H9 (cell line): ENCODE data around the gene IL15RA. TPM values are rescaled to one million over a fixed set of nuclear protein-coding genes. Genes with fewer than 3 reads are reported as not detected.

Experiments used
- DNase-seq: peaks from one replicate; pipeline ENCODE4 v3.0.0-alpha.2; 2017
- H2AFZ ChIP-seq: one replicate; pipeline ENCODE4 v1.6.1; 2013; ENCODE audit warnings: mild to moderate bottlenecking, low read length, control low read depth, moderate library complexity
- H2AK5ac ChIP-seq: 2 replicates; pipeline ENCODE4 v1.6.1; 2013; ENCODE audit warnings: low read length, control low read depth, mixed read lengths; ENCODE audit not compliant: insufficient read length
- H2BK120ac ChIP-seq: one replicate; pipeline ENCODE4 v1.6.1; 2013; ENCODE audit warnings: low read depth, mild to moderate bottlenecking, low read length, control low read depth, inconsistent platforms; ENCODE audit not compliant: poor library complexity, severe bottlenecking
- H2BK12ac ChIP-seq: 2 replicates; pipeline ENCODE4 v1.6.1; 2013; ENCODE audit warnings: low read length, control low read depth, mixed read lengths, low read depth; ENCODE audit not compliant: insufficient read length
- H2BK15ac ChIP-seq: 2 replicates; pipeline ENCODE4 v1.6.1; 2013; ENCODE audit warnings: low read depth, low read length, control low read depth
- H2BK20ac ChIP-seq: one replicate; pipeline ENCODE4 v1.6.1; 2013; ENCODE audit warnings: low read depth, mild to moderate bottlenecking, low read length, control low read depth, inconsistent platforms; ENCODE audit not compliant: poor library complexity, severe bottlenecking
- H2BK5ac ChIP-seq: 2 replicates; pipeline ENCODE4 v1.6.1; 2013; ENCODE audit warnings: low read length, control low read depth, mixed read lengths; ENCODE audit not compliant: insufficient read length
- H3K14ac ChIP-seq: 2 replicates; pipeline ENCODE4 v1.6.1; 2013; ENCODE audit warnings: low read length, control low read depth; ENCODE audit not compliant: insufficient read depth
- H3K18ac ChIP-seq: 2 replicates; pipeline ENCODE4 v1.6.1; 2013; ENCODE audit warnings: low read depth, mild to moderate bottlenecking, mixed read lengths, low read length, control low read depth; ENCODE audit not compliant: insufficient read length
- H3K23ac ChIP-seq: 2 replicates; pipeline ENCODE4 v1.6.1; 2013; ENCODE audit warnings: low read length, control low read depth, mixed read lengths, low read depth; ENCODE audit not compliant: insufficient read length
- H3K23me2 ChIP-seq: 2 replicates; pipeline ENCODE4 v1.6.1; 2013; ENCODE audit warnings: low read depth, mild to moderate bottlenecking, mixed read lengths, low read length, control low read depth; ENCODE audit not compliant: insufficient read length, poor library complexity, severe bottlenecking
- H3K27ac ChIP-seq: 2 replicates; pipeline ENCODE4 v1.5.1; 2013; ENCODE audit warnings: low read length, control low read depth, mixed read lengths, low read depth; ENCODE audit not compliant: insufficient read length
- H3K27me3 ChIP-seq: 2 replicates; pipeline ENCODE4 v1.6.1; 2013; ENCODE audit warnings: low read length, control low read depth, inconsistent platforms; ENCODE audit not compliant: insufficient read depth
- H3K4ac ChIP-seq: 2 replicates; pipeline ENCODE4 v1.6.1; 2013; ENCODE audit warnings: low read depth, mild to moderate bottlenecking, control low read depth, inconsistent platforms, low read length, moderate library complexity
- H3K4me1 ChIP-seq: 2 replicates; pipeline ENCODE4 v1.6.1; 2013; ENCODE audit warnings: low read length, control low read depth, inconsistent platforms; ENCODE audit not compliant: insufficient read depth
- H3K4me2 ChIP-seq: 2 replicates; pipeline ENCODE4 v1.6.1; 2013; ENCODE audit warnings: low read length, control low read depth, mixed read lengths; ENCODE audit not compliant: insufficient read length, insufficient read depth
- H3K56ac ChIP-seq: 2 replicates; pipeline ENCODE4 v1.6.1; 2013; ENCODE audit warnings: low read depth, mild to moderate bottlenecking, mixed read lengths, low read length, control low read depth; ENCODE audit not compliant: insufficient read length
- H3K79me1 ChIP-seq: 2 replicates; pipeline ENCODE4 v1.6.1; 2013; ENCODE audit warnings: low read depth, mild to moderate bottlenecking, moderate library complexity, low read length, control low read depth, inconsistent platforms; ENCODE audit not compliant: insufficient read depth, poor library complexity, severe bottlenecking
- H3K79me2 ChIP-seq: 2 replicates; pipeline ENCODE4 v1.6.1; 2013; ENCODE audit warnings: low read length, control low read depth, inconsistent platforms; ENCODE audit not compliant: insufficient read depth
- H3K9ac ChIP-seq: 2 replicates; pipeline ENCODE4 v1.6.1; 2013; ENCODE audit warnings: low read length, control low read depth, mixed read lengths; ENCODE audit not compliant: insufficient read length; ENCODE audit errors: extremely low read depth
- H3K9me3 ChIP-seq: one replicate; pipeline ENCODE4 v1.6.1; 2013; ENCODE audit warnings: low read depth, low read length, inconsistent platforms; ENCODE audit not compliant: control insufficient read depth
- H3T11ph ChIP-seq: one replicate; pipeline ENCODE4 v1.6.1; 2013; ENCODE audit warnings: mild to moderate bottlenecking, low read length, control low read depth, inconsistent platforms
- H4K20me1 ChIP-seq: one replicate; pipeline ENCODE4 v1.6.1; 2013; ENCODE audit not compliant: control insufficient read depth, insufficient read length, insufficient read depth
- H4K5ac ChIP-seq: 2 replicates; pipeline ENCODE4 v1.6.1; 2013; ENCODE audit warnings: low read depth, mild to moderate bottlenecking, mixed read lengths, low read length, control low read depth; ENCODE audit not compliant: insufficient read length
- H4K8ac ChIP-seq: replicated peaks from 2 replicates; pipeline ENCODE4 v1.6.1; 2013; ENCODE audit warnings: low read length, control low read depth, mixed read lengths, low read depth; ENCODE audit not compliant: insufficient read length
- H4K91ac ChIP-seq: 2 replicates; pipeline ENCODE4 v1.6.1; 2013; ENCODE audit warnings: low read depth, mild to moderate bottlenecking, moderate library complexity, mixed read lengths, low read length, control low read depth; ENCODE audit not compliant: insufficient read length
- H3K27ac Mint-ChIP-seq, 3 experiments: 2 replicates in 2 of 3; 3 replicates in 1 of 3; pipeline ENCODE4 v1.8.0; 2020 to 2021; ENCODE audit warnings: mixed read lengths in 3 of 3, mild to moderate bottlenecking in 1 of 3, moderate library complexity in 1 of 3
- H3K27me3 Mint-ChIP-seq: 2 replicates; pipeline ENCODE4 v1.8.0; 2021; ENCODE audit warnings: low read depth, mild to moderate bottlenecking, moderate library complexity, mixed read lengths
- H3K36me3 Mint-ChIP-seq, 3 experiments: 2 replicates in 2 of 3; 3 replicates in 1 of 3; pipeline ENCODE4 v1.8.0; 2020 to 2021; ENCODE audit warnings: low read depth in 3 of 3, mixed read lengths in 3 of 3; ENCODE audit not compliant: insufficient read depth in 1 of 3
- H3K4me1 Mint-ChIP-seq, 2 experiments: 2 replicates each; pipeline ENCODE4 v1.8.0; 2020; ENCODE audit warnings: mixed read lengths in 2 of 2
- H3K4me3 Mint-ChIP-seq, 2 experiments: 2 replicates in 1 of 2; 3 replicates in 1 of 2; pipeline ENCODE4 v1.8.0; 2020 to 2021; ENCODE audit warnings: mild to moderate bottlenecking in 2 of 2, mixed read lengths in 2 of 2, moderate library complexity in 1 of 2
- H3K9me3 Mint-ChIP-seq, 2 experiments: 2 replicates in 1 of 2; 3 replicates in 1 of 2; pipeline ENCODE4 v1.8.0; 2020; ENCODE audit warnings: mild to moderate bottlenecking in 2 of 2, mixed read lengths in 2 of 2, moderate library complexity in 1 of 2
- WGBS: extraction: QIAGEN DNeasy Blood & Tissue Kit; methylation state at CpG from one replicate; pipeline ENCODE4 v1.1.7; 2013; ENCODE audit warnings: missing lambda C conversion rate, low lambda C conversion rate, mixed read lengths; ENCODE audit not compliant: insufficient read length; ENCODE audit errors: extremely low coverage; 5-methylcytosine and 5-hydroxymethylcytosine counted together
- total RNA-seq: library from RNA; stranded (reverse); gene quantifications from 2 replicates; pipeline ENCODE4 v1.2.1, GENCODE V29; 2021
- TF ChIP-seq, protein P1 (sequence below): fragments of 200-600 bp; sonication (generic); conservative IDR thresholded peaks from 3 replicates; pipeline ENCODE4 v1.8.0; 2021; ENCODE audit warnings: antibody characterized with exemption, mild to moderate bottlenecking

The IL15RA gene
- total RNA-seq, 1 experiment from 2014 or later: 0.31 TPM

DNA sequence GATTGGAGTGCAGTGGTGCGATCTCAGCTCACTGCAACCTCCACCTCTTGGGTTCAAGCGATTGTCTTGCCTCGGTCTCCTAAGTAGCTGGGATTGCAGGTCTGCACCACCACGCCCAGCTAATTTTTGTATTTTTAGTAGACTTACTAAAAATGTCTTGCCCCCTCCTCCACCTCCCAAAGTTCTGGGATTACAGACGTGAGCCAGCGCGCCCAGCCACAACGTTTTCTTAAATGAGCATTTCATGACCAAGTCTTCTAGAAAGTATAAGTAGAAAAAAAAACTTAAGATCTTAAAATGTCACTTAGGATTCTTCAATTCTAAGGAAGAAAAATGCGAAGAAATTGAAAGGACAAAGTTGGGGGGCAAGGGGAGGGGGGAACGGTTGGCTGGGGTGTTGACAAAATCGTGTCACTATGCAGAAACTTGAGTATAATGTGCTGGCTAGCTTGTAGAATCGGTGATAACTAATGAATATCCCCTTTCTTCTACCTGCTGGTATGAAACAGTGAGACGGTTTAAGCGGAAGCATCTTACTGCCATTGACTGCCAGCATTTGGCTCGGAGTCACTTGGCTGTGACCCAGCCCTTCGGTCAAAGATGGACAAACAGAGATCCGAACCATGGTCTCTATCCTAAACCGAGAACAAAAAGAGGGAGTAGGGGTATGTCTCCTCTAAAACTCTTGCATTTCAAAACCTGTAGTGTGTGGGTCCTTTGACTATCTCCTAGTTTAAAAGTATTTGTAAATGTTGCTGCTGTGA, 74.7 kb downstream of the IL15RA start:
- Histone ChIP-seq H2BK12ac (no peak overlapping the region), H3K9ac (no peak overlapping the region), H3K56ac (no peak overlapping the region), H3K79me1 (no peaks in the 10 kb centered on the region), H3K27me3 (no peaks in the 10 kb centered on the region), H2BK120ac (no peak overlapping the region), H3K79me2 (peaks cover 3% of the 10 kb centered on the region; the same call in 1 of the 2 replicates), H3T11ph (no peak overlapping the region), H2AK5ac (no peak overlapping the region), H3K4me1 (no peaks in the 10 kb centered on the region), H4K5ac (no peak overlapping the region), H3K27ac (no peak overlapping the region), H2BK15ac (no peak overlapping the region), H3K4me2 (no peak overlapping the region), H3K23ac (no peak overlapping the region), H4K91ac (no peak overlapping the region), H3K9me3 (no peaks in the 10 kb centered on the region), H4K8ac (no peak overlapping the region), H2BK5ac (no peak overlapping the region), H3K14ac (no peak overlapping the region), H3K18ac (no peak overlapping the region), H4K20me1 (no peaks in the 10 kb centered on the region), H3K23me2 (no peaks in the 10 kb centered on the region), H3K4ac (no peak overlapping the region), H2BK20ac (no peak overlapping the region), H2AFZ (no peak overlapping the region)
- Mint-ChIP-seq H3K27ac (peak overlapping the region in 2 of 3 experiments; percentile 84 to 88; a peak in 3 of 7 replicates), H3K4me1 (no peaks in the 10 kb centered on the region), H3K4me3 (no peak overlapping the region), H3K9me3 (no peaks in the 10 kb centered on the region), H3K36me3 (peaks cover 16 to 38% (median 30%) of the 10 kb centered on the region in 3 experiments; a peak in 6 of 7 replicates), H3K27me3 (no peaks in the 10 kb centered on the region)
- TF ChIP-seq, protein P1, sequence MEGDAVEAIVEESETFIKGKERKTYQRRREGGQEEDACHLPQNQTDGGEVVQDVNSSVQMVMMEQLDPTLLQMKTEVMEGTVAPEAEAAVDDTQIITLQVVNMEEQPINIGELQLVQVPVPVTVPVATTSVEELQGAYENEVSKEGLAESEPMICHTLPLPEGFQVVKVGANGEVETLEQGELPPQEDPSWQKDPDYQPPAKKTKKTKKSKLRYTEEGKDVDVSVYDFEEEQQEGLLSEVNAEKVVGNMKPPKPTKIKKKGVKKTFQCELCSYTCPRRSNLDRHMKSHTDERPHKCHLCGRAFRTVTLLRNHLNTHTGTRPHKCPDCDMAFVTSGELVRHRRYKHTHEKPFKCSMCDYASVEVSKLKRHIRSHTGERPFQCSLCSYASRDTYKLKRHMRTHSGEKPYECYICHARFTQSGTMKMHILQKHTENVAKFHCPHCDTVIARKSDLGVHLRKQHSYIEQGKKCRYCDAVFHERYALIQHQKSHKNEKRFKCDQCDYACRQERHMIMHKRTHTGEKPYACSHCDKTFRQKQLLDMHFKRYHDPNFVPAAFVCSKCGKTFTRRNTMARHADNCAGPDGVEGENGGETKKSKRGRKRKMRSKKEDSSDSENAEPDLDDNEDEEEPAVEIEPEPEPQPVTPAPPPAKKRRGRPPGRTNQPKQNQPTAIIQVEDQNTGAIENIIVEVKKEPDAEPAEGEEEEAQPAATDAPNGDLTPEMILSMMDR: no peak
- WGBS: no CpG with 5 or more reads among the region's 18 CpGs
- no peak for DNase-seq

Other genes with a start within 250 kb of the IL15RA start
- gene GDI2, start 164.1 kb downstream of the IL15RA start, total RNA-seq: 351 and 355 TPM in 2 replicates
- 9.2 and 11.4 TPM in 2 replicates for gene ANKRD16, start 87.7 kb downstream of the IL15RA start, total RNA-seq
- 50.8 and 52.2 TPM in 2 replicates for gene FBH1, start 87.3 kb downstream of the IL15RA start, total RNA-seq
- not detected in 2 replicates for gene IL2RA, start 84.8 kb upstream of the IL15RA start, total RNA-seq
- gene RBM17, start 111.5 kb upstream of the IL15RA start, total RNA-seq: 123 and 124 TPM in 2 replicates
- gene PFKFB3, start 225.4 kb upstream of the IL15RA start, total RNA-seq: 33.9 and 36.8 TPM in 2 replicates